ENCODE data around the gene SLC25A51.

DNA sequence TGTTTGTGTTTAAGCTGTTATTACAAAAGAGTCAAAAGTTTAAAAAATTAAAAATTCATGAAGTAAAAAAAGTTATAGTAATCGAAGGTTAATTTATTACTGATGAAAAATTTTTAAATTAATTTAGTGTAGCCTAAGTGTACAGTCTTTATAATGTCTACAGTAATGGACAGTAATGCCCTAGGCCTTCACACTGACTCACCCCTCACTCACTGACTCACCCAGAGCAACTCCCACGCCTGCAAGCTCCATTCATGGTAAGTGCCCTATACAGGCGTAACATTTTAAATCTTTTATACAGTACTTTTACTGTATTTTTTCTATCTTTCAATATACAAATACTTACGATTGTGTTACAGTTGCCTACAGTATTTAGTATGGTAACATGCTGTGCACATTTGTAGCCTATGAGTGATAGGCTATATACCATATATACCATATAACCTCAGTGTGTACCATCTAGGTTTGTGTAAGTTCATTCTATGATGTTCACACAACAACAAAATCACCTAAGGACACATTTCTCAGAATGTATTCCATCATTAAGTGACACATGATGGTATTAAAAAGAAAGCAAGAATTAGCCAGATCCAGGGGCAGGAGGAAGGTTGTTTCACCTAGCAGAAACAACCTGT, 63.2 kb downstream of the SLC25A51 start:
- TF ChIP-seq, protein P1, sequence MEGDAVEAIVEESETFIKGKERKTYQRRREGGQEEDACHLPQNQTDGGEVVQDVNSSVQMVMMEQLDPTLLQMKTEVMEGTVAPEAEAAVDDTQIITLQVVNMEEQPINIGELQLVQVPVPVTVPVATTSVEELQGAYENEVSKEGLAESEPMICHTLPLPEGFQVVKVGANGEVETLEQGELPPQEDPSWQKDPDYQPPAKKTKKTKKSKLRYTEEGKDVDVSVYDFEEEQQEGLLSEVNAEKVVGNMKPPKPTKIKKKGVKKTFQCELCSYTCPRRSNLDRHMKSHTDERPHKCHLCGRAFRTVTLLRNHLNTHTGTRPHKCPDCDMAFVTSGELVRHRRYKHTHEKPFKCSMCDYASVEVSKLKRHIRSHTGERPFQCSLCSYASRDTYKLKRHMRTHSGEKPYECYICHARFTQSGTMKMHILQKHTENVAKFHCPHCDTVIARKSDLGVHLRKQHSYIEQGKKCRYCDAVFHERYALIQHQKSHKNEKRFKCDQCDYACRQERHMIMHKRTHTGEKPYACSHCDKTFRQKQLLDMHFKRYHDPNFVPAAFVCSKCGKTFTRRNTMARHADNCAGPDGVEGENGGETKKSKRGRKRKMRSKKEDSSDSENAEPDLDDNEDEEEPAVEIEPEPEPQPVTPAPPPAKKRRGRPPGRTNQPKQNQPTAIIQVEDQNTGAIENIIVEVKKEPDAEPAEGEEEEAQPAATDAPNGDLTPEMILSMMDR (IDR thresholded peaks at IDR 0.05; ENCODE audit: low read depth, low read length, missing input control), result no peak
- no peak for TF ChIP-seq EGR1 (IDR thresholded peaks at IDR 0.05; ENCODE audit: low read depth in 2 of 2)
- TF ChIP-seq YY1 (IDR thresholded peaks at IDR 0.05), result no peak
- no peak for TF ChIP-seq SP1 (IDR thresholded peaks at IDR 0.05)
- TF ChIP-seq, protein P2, sequence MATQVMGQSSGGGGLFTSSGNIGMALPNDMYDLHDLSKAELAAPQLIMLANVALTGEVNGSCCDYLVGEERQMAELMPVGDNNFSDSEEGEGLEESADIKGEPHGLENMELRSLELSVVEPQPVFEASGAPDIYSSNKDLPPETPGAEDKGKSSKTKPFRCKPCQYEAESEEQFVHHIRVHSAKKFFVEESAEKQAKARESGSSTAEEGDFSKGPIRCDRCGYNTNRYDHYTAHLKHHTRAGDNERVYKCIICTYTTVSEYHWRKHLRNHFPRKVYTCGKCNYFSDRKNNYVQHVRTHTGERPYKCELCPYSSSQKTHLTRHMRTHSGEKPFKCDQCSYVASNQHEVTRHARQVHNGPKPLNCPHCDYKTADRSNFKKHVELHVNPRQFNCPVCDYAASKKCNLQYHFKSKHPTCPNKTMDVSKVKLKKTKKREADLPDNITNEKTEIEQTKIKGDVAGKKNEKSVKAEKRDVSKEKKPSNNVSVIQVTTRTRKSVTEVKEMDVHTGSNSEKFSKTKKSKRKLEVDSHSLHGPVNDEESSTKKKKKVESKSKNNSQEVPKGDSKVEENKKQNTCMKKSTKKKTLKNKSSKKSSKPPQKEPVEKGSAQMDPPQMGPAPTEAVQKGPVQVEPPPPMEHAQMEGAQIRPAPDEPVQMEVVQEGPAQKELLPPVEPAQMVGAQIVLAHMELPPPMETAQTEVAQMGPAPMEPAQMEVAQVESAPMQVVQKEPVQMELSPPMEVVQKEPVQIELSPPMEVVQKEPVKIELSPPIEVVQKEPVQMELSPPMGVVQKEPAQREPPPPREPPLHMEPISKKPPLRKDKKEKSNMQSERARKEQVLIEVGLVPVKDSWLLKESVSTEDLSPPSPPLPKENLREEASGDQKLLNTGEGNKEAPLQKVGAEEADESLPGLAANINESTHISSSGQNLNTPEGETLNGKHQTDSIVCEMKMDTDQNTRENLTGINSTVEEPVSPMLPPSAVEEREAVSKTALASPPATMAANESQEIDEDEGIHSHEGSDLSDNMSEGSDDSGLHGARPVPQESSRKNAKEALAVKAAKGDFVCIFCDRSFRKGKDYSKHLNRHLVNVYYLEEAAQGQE (IDR thresholded peaks at IDR 0.05), result no peak
- TF ChIP-seq, protein P3, sequence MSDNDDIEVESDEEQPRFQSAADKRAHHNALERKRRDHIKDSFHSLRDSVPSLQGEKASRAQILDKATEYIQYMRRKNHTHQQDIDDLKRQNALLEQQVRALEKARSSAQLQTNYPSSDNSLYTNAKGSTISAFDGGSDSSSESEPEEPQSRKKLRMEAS (IDR thresholded peaks at IDR 0.05), result no peak
- TF ChIP-seq, protein P4, sequence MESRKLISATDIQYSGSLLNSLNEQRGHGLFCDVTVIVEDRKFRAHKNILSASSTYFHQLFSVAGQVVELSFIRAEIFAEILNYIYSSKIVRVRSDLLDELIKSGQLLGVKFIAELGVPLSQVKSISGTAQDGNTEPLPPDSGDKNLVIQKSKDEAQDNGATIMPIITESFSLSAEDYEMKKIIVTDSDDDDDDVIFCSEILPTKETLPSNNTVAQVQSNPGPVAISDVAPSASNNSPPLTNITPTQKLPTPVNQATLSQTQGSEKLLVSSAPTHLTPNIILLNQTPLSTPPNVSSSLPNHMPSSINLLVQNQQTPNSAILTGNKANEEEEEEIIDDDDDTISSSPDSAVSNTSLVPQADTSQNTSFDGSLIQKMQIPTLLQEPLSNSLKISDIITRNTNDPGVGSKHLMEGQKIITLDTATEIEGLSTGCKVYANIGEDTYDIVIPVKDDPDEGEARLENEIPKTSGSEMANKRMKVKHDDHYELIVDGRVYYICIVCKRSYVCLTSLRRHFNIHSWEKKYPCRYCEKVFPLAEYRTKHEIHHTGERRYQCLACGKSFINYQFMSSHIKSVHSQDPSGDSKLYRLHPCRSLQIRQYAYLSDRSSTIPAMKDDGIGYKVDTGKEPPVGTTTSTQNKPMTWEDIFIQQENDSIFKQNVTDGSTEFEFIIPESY (IDR thresholded peaks at IDR 0.05), result no peak
- no peak for TF ChIP-seq GABPA (IDR thresholded peaks at IDR 0.05 in 1 of 2, conservative IDR thresholded peaks at IDR 0.05 in 1 of 2)
- no peak for TF ChIP-seq TAF1 (conservative IDR thresholded peaks at IDR 0.05)
